GM12872 (cell line): Measurements from ENCODE around the gene ADCY9.

Experiments used
- TF ChIP-seq, protein P1 (sequence below): IDR thresholded peaks from 3 replicates; pipeline ENCODE4 v1.5.1; 2011; ENCODE audit warnings: low read depth, mild to moderate bottlenecking, low read length, moderate library complexity; ENCODE audit not compliant: insufficient read depth

The ADCY9 gene

DNA sequence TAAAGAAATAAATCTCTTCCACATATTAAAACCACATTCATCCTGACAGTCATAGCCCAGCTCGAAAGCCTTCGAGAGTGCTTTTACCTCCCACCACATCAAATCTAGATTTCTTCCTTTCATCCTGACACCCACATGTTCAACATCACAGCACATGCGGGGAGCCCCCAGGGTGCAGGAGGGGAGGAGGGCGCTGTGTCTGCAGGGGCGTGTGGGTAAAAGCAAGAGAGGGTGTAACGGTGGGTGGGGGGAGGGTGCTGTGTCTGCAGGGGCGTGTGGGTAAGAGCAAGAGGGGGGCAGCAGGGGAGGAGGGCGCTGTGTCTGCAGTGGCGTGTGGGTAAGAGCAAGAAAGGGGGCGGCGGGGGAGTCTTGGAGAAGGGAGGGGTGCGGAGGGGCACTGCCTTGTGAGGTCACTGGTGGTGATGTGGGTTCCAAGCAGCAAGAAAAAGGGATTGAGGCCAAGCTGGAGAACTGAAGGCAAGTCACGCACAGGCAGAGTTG is 34.7 kb downstream of the ADCY9 start:
- TF ChIP-seq, protein P1, sequence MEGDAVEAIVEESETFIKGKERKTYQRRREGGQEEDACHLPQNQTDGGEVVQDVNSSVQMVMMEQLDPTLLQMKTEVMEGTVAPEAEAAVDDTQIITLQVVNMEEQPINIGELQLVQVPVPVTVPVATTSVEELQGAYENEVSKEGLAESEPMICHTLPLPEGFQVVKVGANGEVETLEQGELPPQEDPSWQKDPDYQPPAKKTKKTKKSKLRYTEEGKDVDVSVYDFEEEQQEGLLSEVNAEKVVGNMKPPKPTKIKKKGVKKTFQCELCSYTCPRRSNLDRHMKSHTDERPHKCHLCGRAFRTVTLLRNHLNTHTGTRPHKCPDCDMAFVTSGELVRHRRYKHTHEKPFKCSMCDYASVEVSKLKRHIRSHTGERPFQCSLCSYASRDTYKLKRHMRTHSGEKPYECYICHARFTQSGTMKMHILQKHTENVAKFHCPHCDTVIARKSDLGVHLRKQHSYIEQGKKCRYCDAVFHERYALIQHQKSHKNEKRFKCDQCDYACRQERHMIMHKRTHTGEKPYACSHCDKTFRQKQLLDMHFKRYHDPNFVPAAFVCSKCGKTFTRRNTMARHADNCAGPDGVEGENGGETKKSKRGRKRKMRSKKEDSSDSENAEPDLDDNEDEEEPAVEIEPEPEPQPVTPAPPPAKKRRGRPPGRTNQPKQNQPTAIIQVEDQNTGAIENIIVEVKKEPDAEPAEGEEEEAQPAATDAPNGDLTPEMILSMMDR: no peak

- TF ChIP-seq, protein P1: no peak
These were observed 35.2 kb downstream of the ADCY9 start for GRCh38 chr16:4081047-4081446.

GRCh38 chr16:4077174-4077649 is 39.0 kb downstream of the ADCY9 start:
- TF ChIP-seq, protein P1: no peak

DNA sequence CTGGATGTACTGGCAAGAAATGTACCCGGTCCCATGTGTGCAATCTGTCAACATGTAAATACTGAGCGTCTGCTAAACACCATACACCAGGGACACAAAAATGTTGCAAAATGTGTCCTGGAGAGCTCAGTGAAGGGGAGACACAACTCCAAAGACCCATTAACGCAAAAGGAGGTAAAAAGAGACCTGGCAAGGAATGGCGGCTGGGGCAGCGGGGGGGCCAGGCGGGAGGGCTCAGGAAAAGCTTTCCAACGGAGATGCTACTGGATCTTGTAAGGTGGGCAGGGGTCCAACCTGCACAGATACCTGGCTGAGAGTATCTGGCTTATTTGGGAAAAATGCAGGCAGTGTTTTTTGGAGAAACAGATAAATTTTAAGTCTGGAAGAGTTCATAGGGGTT is 40.7 kb downstream of the ADCY9 start:
- TF ChIP-seq, protein P1: no peak

- TF ChIP-seq, protein P1: no peak
These were observed 44.3 kb downstream of the ADCY9 start for GRCh38 chr16:4071686-4072561.

- TF ChIP-seq, protein P1: no peak
These were observed 45.3 kb downstream of the ADCY9 start for GRCh38 chr16:4070936-4071335.

GRCh38 chr16:4067262-4068001 is 48.8 kb downstream of the ADCY9 start:
- TF ChIP-seq, protein P1: no peak
